Stimulated activated CD8-positive, alpha-beta memory T cell treated with anti-CD3 and anti-CD28 coated beads, Interleukin-4, amount 100 ng/mL, for 4 hours (primary cell): ENCODE measurements around the gene KLF1.

Experiments
- DNase-seq, 2 donors: peaks; one replicate each; pipeline ENCODE4 v3.0.0-alpha.2; 2020; ENCODE audit warnings: low read depth in 2 of 2, low spot score in 1 of 2

The KLF1 gene

GRCh38 chr19:12838886-12839756, 47.9 kb downstream of the KLF1 start:
- DNase-seq: no peak

DNA sequence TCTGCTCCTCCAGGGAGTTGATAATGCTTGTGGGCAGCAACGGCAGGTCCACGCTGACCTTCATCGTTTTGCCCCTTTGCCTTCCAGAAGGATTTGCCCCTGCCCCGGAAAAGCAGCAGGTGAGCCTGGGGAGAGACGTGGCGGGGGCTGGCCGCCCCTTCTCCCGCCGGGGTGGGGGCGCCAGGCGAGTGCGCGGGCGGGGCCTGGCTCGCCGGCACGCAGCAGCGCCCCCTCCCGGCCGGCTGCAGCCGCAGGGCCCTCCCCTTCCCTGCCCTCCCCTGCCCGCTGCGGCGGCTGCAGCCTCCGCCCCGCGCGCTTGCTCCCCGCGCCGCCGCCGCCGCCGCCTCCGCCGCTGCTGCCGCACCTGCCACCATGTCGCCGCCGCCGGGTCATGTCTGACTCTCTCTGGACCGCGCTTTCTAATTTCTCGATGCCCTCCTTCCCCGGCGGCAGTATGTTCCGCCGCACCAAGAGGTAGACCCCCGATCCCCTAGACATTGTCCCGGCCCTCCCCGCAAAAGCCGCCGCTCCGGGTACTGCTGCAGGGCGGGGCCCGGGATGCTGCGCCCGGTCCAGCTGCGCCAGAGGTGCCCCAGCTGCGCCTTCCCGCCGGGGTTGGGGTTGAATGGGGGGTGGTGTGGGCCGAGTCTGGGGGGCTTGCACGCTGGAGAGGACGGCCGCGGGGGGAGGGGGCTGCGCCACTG, 48.7 kb downstream of the KLF1 start, which contains the start of gene MAST1:
Gene MAST1 (plus strand): TSS at position 334 of the 704 bp plus-strand sequence. CDS start 58 bp downstream, at position 392.
- no peak for DNase-seq

DNA sequence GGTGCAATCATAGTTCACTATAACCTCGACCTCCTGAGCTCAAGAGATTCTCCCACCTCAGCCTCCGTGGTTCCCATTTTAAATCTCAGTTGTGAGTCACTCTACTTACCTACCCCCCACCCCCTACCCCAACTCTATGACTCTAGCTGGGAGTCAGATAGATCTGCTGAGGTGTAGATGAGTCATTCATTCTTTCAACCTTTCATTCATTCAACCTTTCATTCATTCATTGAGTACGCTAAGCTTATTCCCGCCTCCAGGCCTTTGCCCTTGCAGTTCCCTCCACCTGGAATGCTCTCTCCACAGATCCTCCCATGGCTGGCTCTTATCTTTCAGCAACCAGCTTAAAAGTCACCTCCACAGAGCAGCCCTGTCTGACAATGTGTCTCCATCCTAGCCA, 49.8 kb downstream of the KLF1 start:
- DNase-seq: no peak

DNA sequence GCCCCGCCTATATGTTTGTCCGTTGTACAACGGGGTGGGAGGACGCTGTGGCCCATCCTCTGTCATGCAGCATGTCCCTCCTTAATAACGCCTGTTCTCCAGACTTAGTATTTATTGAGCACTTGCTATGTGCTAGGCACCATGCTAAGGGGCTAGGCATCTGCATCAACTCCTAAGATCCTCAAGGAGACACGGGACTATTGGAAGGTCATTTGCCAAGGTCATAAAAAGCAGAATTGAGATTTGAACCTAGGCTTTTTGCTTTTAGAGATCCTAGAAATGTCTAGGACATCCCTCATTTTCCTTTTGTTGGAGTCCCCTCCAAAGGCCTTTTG, 50.5 kb downstream of the KLF1 start:
- no peak for DNase-seq

DNA sequence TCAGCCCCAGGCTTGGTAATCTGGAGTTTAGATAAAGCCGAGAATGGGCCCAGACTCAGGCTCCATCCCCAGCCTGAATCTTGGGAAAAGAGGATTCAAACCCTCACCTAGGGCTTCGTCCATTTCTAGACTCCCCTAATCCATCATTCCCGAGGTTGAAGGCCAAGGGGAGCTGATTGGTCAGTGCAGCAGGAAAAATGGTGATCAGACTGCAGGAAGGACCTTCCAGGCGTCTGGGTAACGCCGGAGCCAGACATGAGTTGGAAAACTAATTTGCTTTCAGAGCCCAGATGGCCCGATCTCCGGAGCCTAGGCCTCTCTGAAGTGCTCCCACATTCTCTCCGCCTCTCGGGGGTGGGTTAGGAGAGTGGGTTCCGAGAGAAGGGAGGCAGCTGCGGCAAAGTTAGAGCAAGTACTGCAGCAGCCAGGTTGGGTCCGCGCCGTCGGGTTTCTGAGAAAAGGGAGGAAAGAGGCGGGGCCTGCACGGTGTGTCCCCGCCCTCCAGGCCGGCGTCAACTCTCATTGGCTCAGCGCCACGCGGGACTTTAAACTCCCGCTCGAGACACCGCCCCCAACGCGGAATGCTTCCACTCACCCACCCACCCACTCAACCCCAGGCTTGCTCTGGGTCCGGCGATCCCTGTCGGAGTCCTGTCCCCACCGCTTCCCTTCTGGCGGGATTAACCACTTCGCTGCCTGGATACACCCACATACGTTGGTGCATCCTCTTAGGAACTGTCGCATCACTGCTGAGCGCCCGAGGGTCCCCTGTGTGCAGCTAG, 51.8 kb downstream of the KLF1 start:
- no peak for DNase-seq

DNA sequence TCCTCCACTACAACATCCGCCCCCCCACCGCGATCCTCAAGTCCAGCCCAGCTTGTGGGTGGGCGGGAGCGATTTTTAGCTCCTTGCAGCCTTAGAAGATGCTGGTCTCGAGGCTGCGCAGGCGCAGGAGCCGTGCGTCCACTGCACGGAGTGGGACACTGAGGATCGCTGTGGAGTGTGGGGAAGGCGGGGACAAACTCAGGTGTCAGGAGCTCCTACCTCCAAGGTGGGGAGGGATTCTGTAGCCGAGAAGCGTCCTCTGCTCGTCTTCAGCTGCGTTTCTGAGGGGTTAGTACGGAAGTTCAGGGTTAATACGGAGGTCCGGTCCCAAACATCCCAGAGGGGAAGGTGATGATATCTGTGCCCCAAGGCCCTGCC, 52.4 kb downstream of the KLF1 start, which contains the start of gene RTBDN:
Gene RTBDN (minus strand): TSS at position 14 of the 378 bp plus-strand sequence. CDS start 4,600 bp downstream, outside the sequence.
- no peak for DNase-seq
